ENCODE data around the gene OR10G3. TPM values are rescaled to one million over a fixed set of nuclear protein-coding genes. Genes with fewer than 3 reads are reported as not detected.
"Not testable (repeated sequence)": the region's sequence is repeated elsewhere in the genome, so short reads cannot be mapped to it uniquely, and the experiment has no call there.

The OR10G3 gene
- total RNA-seq, 1 donor: not detected

DNA sequence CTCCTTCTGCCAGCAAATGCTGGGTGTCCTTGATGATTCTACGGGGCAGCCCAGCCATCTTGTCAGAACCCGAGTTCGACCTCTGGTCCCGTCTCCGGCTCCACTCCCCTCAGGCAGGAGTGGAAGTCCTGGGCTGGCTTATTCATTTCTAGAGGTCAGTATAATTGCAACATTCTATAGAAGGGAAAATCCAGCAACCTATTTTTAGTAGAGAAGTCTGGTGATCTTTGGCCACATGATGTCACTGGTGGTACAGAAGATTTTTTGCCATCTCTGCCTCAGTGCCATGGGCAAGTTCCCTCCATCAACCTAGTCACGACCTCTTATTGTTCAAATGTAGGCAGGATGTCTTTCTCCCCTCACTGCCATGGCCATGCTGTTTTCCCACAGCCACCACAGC, 32.4 kb upstream of the OR10G3 start:
- Histone ChIP-seq H4K20me1 (ENCODE audit: insufficient read depth, low read length) (no peaks in the 10 kb centered on the region), H3K4me2 (ENCODE audit: insufficient read depth, low read length) (no peak overlapping the region), H3K36me3 (ENCODE audit: insufficient read depth, low read length) (no peaks in the 10 kb centered on the region), H3K4me1 (ENCODE audit: insufficient read depth, low read length) (no peaks in the 10 kb centered on the region), H3K27ac (ENCODE audit: low read depth, low read length) (no peak overlapping the region), H3K27me3 (ENCODE audit: insufficient read depth, low read length) (no peaks in the 10 kb centered on the region), H2AFZ (ENCODE audit: low read length) (no peak overlapping the region), H3K4me3 (ENCODE audit: insufficient read depth, low read length) (no peak overlapping the region), H3K9me3 (ENCODE audit: low read depth, low read length) (no peaks in the 10 kb centered on the region), H3K79me2 (ENCODE audit: insufficient read depth, low read length) (no peaks in the 10 kb centered on the region)
- DNase-seq (ENCODE audit: insufficient read length, low spot score, missing footprints): peak; percentile 15
- no peak for TF ChIP-seq CTCF (IDR thresholded peaks at IDR 0.05; ENCODE audit: extremely low read depth, low read depth, low read length)

DNA sequence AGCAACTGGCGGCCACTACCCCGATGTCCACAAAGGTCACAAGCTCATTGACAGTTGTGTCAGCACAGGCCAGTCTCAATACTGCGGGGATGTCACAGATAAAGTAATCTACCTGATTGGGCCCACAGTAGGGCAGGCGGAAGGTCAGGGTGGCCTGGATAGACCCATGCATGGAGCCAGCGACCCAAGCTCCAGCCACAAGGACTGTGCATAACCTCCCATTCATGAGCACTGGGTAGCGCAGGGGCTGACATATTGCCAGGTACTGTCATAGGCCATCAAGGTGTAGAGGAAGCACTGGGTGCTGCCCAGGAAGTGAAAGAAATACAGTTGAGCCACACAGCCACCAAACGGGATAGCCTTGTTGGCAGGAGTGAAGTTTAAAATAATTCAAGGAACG, 22.3 kb upstream of the OR10G3 start:
- not testable (repeated sequence) for DNase-seq (ENCODE audit: insufficient read length, low spot score, missing footprints); H2AFZ ChIP-seq (ENCODE audit: low read length); H3K4me2 ChIP-seq (ENCODE audit: insufficient read depth, low read length); H3K79me2 ChIP-seq (ENCODE audit: insufficient read depth, low read length); H3K36me3 ChIP-seq (ENCODE audit: insufficient read depth, low read length); H3K9me3 ChIP-seq (ENCODE audit: low read depth, low read length); H3K4me3 ChIP-seq (ENCODE audit: insufficient read depth, low read length); H3K27ac ChIP-seq (ENCODE audit: low read depth, low read length); H3K4me1 ChIP-seq (ENCODE audit: insufficient read depth, low read length); H4K20me1 ChIP-seq (ENCODE audit: insufficient read depth, low read length); H3K27me3 ChIP-seq (ENCODE audit: insufficient read depth, low read length)

GRCh38 chr14:21589317-21589716, 9.4 kb upstream of the OR10G3 start:
- no peak for DNase-seq (ENCODE audit: insufficient read length, low spot score, missing footprints)
- TF ChIP-seq CTCF (IDR thresholded peaks at IDR 0.05; ENCODE audit: extremely low read depth, low read depth, low read length): no peak
- Histone ChIP-seq H4K20me1 (ENCODE audit: insufficient read depth, low read length) (no peaks in the 10 kb centered on the region), H3K4me2 (ENCODE audit: insufficient read depth, low read length) (no peak overlapping the region), H3K79me2 (ENCODE audit: insufficient read depth, low read length) (no peaks in the 10 kb centered on the region), H3K36me3 (ENCODE audit: insufficient read depth, low read length) (no peaks in the 10 kb centered on the region), H3K4me3 (ENCODE audit: insufficient read depth, low read length) (no peak overlapping the region), H2AFZ (ENCODE audit: low read length) (no peak overlapping the region), H3K27ac (ENCODE audit: low read depth, low read length) (no peak overlapping the region), H3K27me3 (ENCODE audit: insufficient read depth, low read length) (no peaks in the 10 kb centered on the region), H3K9me3 (ENCODE audit: low read depth, low read length) (no peaks in the 10 kb centered on the region), H3K4me1 (ENCODE audit: insufficient read depth, low read length) (no peaks in the 10 kb centered on the region)

- Histone ChIP-seq H3K36me3 (ENCODE audit: insufficient read depth, low read length) (no peaks in the 10 kb centered on the region), H3K79me2 (ENCODE audit: insufficient read depth, low read length) (no peaks in the 10 kb centered on the region), H4K20me1 (ENCODE audit: insufficient read depth, low read length) (no peaks in the 10 kb centered on the region), H3K4me2 (ENCODE audit: insufficient read depth, low read length) (no peak overlapping the region), H3K9me3 (ENCODE audit: low read depth, low read length) (no peaks in the 10 kb centered on the region), H3K4me3 (ENCODE audit: insufficient read depth, low read length) (no peak overlapping the region), H3K27ac (ENCODE audit: low read depth, low read length) (no peak overlapping the region), H3K4me1 (ENCODE audit: insufficient read depth, low read length) (no peaks in the 10 kb centered on the region), H2AFZ (ENCODE audit: low read length) (no peak overlapping the region), H3K27me3 (ENCODE audit: insufficient read depth, low read length) (no peaks in the 10 kb centered on the region)
- TF ChIP-seq CTCF (IDR thresholded peaks at IDR 0.05; ENCODE audit: extremely low read depth, low read depth, low read length): no peak
- DNase-seq (ENCODE audit: insufficient read length, low spot score, missing footprints): no peak
Measured at GRCh38 chr14:21575661-21576060, 4.2 kb downstream of the OR10G3 start.

DNA sequence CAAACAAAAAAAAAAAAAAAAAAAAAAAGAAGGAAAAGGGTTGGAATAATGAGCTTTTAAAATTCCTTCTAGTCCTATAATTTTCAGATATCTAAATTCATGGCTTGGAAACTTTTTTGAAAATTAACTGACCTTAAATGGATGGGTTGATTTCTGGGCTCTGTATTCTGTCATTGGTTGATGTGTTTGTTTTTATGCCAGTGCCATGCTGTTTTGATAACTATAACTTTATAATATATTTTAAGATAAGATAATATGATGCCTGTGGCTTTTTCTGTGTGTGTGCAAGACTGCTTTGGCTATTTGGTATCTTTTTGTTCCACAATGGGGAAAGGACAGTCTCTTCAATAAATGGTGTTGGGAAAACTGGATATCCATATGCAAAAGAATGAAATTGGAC, 7.3 kb downstream of the OR10G3 start:
- no peaks in the 10 kb centered on the region for H3K9me3 ChIP-seq (ENCODE audit: low read depth, low read length)
- TF ChIP-seq CTCF (IDR thresholded peaks at IDR 0.05; ENCODE audit: extremely low read depth, low read depth, low read length): no peak

More for the DNA sequence above, 7.3 kb downstream of the OR10G3 start:
- Histone ChIP-seq H3K27me3 (ENCODE audit: insufficient read depth, low read length) (no peaks in the 10 kb centered on the region), H3K4me1 (ENCODE audit: insufficient read depth, low read length) (no peaks in the 10 kb centered on the region), H3K27ac (ENCODE audit: low read depth, low read length) (no peak overlapping the region), H3K4me3 (ENCODE audit: insufficient read depth, low read length) (no peak overlapping the region), H4K20me1 (ENCODE audit: insufficient read depth, low read length) (no peaks in the 10 kb centered on the region), H3K4me2 (ENCODE audit: insufficient read depth, low read length) (no peak overlapping the region), H2AFZ (ENCODE audit: low read length) (no peak overlapping the region), H3K36me3 (ENCODE audit: insufficient read depth, low read length) (no peaks in the 10 kb centered on the region), H3K79me2 (ENCODE audit: insufficient read depth, low read length) (no peaks in the 10 kb centered on the region)
- no peak for DNase-seq (ENCODE audit: insufficient read length, low spot score, missing footprints)
